ENCODE results near the gene ECT2L.
A peak's percentile ranks its signal among the peaks of the same experiment; 100 is the strongest.

The ECT2L gene, protein sequence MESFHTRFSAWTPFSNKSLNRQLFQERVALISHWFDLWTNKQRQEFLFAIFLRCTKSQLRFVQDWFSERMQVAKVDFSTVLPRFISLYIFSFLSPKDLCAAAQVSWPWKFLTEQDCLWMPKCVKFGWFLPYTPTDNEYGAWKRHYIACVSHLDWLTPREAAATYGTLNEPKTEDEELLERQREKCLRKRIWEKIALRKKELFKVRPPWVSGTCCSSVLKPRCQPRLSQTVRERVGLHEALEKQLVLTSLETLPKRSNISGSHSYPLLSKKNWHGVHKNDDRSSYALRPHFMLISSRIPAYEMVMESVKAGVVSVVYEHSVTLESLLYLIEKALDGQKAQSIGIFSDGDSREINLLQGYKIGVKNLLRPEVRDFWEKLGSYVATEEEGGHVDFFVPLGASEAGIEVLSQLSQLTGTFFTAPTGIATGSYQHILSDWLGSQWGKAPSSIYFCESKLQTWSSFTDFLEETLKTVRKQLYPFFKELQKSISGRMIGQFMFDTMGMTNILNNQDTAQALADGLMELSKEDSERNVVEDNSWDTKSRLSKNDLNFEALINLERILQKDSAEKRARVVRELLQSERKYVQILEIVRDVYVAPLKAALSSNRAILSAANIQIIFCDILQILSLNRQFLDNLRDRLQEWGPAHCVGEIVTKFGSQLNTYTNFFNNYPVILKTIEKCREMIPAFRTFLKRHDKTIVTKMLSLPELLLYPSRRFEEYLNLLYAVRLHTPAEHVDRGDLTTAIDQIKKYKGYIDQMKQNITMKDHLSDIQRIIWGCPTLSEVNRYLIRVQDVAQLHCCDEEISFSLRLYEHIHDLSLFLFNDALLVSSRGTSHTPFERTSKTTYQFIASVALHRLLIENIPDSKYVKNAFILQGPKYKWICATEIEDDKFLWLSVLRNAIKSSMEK

DNA sequence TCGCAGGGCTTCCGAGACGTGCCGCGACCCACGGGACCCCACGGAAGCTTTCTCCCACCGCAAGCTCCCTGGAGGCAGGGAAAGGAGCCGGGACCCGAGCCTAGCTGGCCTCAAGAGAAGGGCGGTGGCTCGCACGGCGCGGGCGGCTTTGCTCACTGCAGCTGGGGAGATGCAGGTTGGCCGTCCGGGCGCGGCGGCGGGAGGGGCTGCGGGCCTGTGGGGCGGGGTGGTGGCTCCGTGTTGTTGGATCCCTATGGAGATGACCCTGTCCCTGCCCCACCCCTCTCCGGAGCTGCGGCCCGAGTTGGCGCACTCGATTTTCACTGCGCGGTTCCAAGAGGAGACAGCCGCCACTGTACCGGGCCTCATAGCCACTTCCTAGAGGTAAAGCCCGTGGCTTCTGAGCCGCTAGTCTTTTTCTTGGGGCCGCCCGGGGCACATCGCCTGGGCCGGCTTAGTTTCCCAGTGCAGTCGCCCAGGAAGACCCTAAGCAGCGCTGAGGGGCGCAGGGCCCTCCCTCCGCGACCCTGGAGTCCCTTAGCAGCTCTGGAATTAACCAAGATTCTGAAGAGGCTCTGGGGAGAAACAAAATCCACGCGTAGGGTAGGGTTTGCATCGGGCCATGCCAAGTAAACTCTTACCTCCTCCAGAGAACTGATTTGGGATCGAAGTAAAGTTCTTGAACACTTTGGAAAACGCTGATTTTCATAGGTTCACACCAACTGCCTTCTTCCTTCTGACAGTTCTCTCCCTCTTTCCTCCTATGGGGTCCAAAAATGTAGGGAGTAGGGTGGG lies at the start of gene ECT2L:
TSS of gene ECT2L (plus strand) at position 279 of the 795 bp plus-strand sequence. CDS start 17,188 bp downstream, outside the sequence.
- DNase-seq (ENCODE audit: low read depth), result no peak

DNA sequence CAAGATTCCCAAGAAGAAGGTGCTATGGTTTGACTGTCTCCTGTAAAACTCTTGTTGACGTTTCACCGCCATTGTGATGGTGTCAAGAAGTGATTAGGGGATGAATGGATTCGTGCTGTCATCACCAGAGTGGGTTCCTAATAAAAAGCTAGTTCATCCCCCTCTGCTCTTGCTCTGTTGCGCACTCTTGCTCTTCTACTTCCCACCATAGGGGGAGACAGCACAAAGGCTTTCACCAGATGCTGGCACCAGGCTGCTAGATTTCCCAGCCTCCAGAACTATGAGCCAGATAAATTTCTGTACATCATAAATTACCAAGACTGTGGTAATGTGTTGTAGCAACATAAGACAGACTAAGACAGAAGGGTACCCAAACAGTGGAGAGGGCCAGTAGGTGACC lies 43.9 kb upstream of the ECT2L start:
- no peak for DNase-seq (ENCODE audit: low read depth)

DNA sequence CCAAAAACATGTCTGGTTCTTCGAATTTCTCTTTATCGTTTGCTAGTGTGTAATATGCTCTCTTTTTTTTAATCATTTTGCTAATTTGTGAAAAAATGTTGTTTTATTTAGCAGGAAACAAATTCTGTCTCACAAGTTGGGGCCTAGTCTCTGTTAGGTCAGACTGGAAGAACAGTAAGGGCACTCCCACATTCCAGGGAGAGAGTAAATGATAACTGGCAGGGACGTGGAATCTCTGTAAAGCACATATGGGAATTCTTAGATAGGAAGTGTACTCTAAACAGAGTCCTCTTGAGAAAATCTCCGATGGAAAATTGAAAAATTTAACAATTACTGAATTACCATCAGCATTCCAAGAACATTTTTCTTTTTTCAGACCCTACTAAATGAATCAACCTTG lies 38.8 kb upstream of the ECT2L start:
- DNase-seq (ENCODE audit: low read depth), result no peak

DNA sequence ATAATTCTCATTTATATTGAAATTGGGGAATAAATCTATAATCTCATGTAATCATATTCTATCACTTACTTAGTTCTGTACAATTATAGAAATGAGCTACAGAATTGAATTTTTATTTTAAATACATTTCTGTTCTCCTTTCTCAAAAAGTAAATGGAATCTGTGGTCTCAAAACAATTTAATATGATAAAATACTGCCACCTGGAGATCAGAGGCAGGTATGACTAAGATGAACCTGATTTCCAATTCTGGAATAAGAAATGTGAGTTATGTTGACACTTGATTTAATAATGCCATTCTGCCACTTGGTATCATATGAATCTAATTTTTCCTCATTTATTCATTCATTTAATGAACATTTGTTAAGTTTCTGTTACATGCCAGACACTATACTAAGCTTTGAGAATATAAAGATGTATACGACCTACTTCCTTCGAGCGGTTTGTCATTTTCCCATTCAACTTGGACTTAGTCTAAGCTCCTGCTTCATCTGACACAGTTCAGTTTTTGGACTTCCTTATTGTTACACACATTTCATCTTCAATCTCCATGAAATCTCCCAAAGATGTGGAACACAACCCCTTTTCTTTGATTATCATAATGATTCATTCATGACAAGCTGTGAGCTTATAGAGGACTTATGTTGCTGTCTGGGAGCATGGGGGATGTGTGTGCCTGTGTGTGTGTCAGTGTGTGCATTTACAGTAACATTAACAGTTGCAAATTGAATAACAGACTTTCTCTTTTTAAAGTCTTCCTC lies 29.8 kb upstream of the ECT2L start:
- no peak for DNase-seq (ENCODE audit: low read depth)

DNA sequence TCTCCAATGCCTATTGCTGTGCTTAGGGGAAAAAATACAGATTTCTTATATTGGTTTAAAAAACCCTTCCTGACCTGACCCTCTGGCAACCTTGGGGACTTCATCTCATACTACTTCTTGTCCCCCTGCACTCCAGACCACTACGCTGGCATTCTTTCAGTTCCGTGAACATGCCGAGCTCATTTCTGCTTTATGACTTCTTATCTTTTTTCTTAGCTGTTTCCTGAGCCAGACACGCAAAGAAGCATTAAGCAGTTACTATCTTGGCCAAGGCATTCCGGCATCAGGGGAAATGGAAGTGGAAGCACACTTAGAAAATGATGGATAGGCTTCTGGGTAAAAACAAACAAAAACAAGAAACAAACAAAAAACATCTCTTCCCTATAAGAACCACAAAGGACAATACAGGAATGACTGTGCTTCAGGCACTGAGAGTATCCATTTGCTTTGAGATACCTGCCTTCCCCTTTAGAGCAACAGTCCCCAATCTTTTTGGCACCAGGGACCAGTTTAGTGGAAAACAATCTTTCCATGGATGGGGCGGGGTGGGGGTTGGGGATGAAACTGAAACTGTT lies 26.7 kb upstream of the ECT2L start:
- DNase-seq (ENCODE audit: low read depth), result no peak

DNA sequence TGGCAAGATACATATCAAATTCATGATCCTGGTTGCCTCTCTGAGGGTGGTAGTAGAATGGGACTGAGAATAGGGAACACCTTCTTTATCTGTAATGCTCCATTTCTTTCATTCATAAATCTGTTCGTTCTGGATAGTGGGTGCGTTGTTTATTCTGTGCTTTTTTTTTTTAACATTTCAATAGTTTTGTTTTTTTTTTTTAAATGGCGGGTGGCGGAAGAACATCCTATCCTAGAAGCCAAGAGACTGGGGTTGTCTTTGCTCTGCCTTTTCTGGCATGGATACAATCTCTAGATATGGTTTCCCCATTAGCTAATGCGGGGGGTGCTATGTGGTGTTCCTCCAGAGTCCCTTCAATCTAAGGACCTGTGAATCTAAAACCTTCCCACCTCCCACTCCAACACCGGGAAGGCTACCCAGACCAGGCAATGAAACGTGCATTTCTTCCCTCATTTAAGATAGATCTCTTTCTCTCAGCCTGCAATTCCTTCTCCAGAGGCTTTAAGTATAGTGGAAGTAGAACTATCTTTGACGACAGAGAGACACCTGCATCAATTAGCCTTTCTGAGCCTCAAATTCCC lies 23.2 kb upstream of the ECT2L start:
- DNase-seq (ENCODE audit: low read depth), result no peak

DNA sequence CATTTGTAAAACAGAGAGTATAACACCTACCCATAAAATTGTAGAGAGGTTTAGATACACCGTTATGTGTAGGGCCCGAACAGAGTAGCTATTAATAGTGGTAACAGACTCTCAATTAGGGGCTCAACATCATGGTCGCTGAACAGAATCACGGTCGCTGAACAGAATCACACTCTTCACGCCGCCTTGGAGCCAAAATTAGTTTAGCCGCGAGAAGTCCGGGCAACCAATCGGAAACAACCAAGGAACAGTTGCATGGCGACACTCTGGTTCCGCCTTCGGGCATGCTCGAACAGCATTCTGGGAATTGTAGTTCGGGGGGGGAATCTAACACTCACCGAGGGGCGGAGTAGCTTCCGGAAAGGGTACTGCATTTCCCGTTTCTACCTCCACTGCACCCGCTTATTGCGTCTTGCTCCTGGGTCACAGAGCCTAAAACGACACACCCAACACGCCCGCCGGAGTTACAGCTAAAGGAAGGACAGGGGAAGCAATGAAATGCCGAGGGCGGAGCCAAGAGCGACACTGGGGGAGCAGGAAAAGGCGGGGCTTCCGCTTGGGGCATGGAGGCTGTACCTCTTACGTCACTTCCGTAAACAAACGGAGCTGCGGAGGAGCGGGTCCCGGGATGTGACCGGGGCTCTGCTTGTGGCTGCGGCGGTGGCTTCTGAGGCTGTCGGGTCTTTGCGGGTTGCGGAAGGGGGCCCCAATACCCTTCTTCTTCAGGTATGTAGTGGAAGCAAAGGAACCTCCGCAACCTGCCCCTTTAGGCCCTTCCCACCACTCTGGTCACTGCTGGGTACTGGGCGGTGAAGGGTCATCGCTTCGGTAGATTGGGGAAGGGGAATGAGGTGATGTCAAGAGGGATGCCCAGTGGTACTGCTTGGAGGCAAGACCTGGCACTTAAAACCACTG lies 22.5 kb upstream of the ECT2L start, which contains the start of gene CCDC28A:
TSS of gene CCDC28A (plus strand) at position 593 of the 915 bp plus-strand sequence. CDS start 2,352 bp downstream, outside the sequence.
- peak; percentile 87 for DNase-seq (ENCODE audit: low read depth)

DNA sequence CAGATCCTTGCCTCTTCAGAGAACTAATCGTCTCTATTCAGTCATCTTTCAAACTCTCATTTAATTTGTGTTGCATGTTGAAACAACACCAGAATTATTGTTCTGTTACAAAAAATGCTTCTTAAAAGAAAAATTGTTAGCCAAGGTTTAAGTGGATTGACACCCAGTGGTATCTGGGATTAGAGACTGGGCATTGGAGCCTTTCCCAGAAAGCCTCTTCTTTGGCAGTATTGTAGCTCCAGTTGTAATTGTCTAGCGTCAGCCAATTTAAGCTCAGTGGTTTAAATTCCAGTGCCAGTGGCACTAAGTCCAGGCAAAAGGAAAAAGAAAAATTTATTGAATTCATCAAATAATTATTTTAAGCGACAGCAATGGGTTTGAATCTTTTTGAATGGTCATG lies 21.5 kb upstream of the ECT2L start:
- no peak for DNase-seq (ENCODE audit: low read depth)

DNA sequence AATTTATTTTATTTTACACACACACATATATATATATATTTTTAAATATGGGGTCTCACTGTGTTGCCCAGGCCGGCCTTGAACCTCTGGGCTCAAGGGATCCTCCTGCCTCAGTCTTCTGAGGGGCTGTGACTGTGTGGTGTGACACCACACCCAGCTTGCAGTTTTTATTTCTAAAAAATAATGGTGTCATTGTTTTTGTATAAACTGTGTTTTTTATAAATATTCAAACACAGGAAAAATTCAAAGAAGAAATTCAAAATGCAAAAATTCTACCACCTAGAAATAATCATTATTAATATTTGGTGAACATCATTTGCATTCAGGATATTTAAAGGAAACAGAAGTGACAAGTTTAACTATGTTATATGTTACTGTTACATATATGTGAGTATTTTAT lies 19.2 kb upstream of the ECT2L start:
- no peak for DNase-seq (ENCODE audit: low read depth)

DNA sequence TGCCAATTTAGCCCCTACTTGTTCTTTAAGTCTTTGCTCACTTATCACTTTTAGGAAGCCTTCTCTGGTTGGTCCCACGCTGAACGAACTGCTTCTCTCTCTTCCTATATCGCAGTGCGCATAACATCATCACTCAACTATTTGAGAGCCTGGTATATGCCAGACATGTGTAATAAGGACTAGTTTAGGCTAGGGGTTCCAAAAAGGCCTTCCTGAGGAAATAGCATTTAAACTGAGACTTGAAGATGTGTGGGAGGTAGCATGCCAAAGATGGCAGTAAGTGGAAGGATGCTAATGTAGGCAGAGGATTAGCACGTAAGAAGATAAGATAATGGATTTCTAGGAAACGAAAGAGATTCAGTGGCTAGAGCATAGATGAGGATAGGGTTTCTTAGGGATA lies 17.6 kb upstream of the ECT2L start:
- no peak for DNase-seq (ENCODE audit: low read depth)

DNA sequence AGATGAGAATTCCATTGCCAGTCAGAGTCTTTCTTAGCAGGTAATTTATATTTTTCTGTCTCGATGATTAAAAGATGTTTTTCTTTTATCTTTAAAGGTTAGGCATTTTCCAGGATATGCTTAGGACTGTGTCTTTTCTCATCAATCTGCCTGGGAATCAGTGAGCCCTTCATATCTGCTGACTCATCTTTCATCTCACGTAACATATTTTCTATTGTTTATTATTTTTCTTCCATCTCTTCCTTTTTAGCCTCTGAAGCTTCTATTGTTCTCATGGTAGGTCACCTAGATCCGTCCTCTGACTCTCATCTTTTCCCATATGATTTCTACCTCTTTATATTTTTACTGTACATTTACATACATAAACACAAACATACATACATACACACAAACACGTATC lies 13.6 kb upstream of the ECT2L start:
- DNase-seq (ENCODE audit: low read depth), result no peak

DNA sequence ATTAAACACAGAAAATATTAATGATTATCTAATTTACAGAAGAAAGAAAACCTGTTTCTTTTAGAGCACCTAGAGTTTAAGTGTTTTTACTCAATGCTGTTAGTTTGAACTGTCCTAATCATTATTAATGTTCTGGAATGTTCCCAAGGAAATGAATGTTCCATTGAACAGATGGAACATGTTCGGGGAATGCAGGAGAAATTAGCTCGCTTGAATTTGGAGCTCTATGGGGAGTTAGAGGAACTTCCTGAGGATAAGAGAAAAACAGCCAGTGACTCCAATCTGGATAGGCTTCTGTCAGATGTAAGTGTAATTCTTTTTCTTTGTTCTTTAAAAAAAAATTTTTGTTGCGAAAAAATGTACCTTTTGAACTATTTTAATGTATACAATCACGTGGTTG lies 10.8 kb upstream of the ECT2L start:
- no peak for DNase-seq (ENCODE audit: low read depth)

DNA sequence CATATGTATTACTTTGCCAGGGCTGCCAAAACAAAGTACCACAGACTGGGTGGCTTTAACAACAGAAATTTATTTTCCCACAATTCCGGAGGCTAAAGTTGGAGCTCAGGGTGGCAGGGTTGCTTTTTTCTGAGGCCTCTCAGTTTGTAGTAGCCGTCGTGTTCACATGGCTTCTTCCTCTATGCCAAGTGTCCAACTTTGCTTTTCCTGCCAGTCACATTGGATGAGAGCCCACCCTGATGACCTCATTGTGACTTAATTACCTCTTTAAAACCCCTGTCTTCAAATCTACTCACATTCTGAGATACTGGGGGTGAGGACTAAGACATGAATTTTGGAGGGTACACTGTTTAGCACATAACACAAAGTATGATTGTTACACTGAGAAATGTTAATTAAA lies 9.9 kb upstream of the ECT2L start:
- no peak for DNase-seq (ENCODE audit: low read depth)

DNA sequence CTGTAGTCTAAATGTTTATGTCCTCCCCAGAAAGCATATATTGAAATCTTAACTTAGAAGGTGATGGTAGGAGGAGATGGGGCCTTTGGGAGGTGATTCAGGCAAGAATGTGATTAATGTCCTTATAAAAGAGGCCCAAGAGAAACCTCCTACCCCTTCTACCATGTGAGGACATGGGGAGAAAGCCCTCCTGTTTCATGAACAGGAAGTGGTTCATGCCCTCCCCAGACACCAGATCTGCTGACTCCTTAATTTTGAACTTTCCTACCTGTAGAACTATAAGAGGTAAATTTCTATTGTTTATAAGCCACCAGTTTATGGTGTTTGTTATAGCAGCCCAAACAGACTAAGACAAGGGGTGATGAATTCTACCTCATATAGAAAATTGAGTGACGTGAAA lies 8.7 kb upstream of the ECT2L start:
- DNase-seq (ENCODE audit: low read depth), result no peak

DNA sequence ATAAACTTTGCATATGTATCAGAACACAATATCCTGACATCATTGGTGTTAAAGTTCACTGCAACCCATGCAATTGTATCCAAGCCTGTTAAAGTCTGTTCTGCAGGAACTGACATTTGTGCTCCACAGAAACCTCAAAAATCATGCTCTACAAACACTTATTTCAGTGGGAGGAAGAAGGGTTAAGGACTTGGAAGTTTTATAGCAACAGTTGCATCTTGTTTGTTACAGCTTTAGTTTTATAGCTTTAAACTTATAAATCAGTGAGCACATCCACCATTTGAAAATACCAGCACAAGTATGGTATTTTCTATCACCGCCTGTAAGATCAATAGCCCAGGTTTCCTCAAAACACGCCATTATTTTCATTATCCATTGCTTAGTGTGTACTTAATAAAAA lies 884 bp downstream of the ECT2L start:
- no peak for DNase-seq (ENCODE audit: low read depth)

DNA sequence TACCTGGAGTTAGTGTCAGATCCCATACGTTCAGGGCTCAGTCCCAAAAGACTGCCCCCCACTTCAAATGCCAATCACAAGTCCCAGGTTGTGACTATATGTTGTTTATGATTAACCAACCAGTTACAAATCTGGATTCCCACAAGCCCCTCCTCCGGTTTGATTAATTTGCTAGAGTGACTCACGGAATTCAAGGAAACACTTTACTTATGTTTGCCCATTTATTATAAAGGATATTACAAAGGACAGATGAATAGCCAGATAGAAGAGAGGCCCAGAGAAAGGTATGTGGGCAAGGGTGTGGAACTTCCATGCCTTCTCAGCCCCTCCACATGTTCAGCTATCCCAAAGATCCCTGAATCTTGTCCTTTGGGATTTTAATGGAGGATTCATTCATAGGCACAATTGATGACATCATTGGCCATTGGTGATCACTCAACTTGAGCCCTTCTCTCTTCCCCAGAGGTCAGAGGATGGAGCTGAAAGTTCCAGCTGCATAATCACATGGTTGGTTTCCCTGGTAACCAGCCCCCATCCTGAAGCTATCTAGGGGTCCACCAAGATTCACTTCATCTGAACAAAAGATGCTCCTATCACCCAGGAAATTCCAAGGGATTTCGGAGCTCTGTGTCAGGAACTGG lies 2.0 kb downstream of the ECT2L start:
- DNase-seq (ENCODE audit: low read depth), result no peak

DNA sequence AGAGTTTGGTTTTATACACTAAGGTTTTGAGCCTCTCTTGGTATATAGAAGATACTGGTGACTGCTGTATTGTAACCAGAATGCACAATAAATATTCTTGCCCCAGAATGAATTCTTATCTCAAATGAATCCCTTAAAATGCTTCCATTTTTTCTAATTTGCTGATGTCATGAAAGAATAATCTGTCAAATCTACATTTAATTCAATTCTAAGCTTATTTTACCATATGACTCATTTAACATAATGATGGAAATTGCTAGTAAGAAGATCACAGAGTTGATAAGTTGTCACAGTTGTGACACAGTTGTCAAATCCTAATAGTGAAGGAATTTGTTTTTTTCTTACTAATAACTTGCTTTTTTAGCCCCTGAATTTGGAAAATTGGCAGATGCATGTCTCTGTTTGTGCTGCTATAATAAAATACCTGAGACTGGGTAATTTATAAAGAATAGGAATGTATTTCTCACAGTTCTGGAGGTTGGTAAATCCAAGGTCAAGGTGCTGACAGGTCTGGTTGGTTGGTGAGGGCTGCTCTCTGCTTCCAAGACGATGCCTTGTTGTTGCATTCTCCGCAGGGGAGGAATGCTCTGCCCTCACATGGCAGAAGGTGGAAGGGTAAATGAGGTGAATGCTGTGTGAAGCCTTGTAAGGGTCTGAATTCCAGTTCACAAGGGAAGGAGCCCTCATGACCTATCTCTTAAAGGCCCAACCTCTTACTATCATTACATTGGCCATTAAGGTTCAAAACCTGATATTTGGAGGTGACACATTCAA lies 4.7 kb downstream of the ECT2L start:
- DNase-seq (ENCODE audit: low read depth), result no peak

DNA sequence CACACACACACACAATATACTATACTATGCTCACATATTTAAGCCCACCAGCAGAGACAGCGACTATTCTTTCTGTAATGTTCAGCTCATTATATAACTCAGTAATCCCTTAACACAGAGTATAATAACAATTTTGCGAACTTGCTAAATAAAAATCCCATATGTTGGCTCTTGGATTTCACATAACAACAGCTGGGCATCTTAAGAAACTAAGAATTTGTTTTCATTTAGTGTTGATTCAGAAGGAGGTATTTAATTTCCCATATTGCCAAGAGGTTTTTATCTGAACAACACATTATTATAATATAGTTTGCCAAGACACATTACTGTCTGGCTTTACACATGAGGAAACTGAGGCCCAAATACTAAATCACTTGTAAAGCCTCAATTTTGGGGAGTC lies 7.4 kb downstream of the ECT2L start:
- DNase-seq (ENCODE audit: low read depth), result no peak
